Activated CD4-positive, CD25-positive, alpha-beta regulatory T cell treated with anti-CD3 and anti-CD28 coated beads, Interleukin-2, amount 50 U/mL, for 16 hours (primary cell): Measurements from ENCODE around the gene IL36RN.
"Not testable (repeated sequence)": the region's sequence is repeated elsewhere in the genome, so short reads cannot be mapped to it uniquely, and the experiment has no call there.

ENCODE experiments used
- DNase-seq: peaks from one replicate; pipeline ENCODE4 v3.0.0-alpha.2; 2020; ENCODE audit warnings: low read depth, low spot score

The IL36RN gene

GRCh38 chr2:113073325-113073834 lies 14.4 kb downstream of the IL36RN start:
- no peak for DNase-seq

- DNase-seq: no peak
These were observed 16.0 kb downstream of the IL36RN start for GRCh38 chr2:113075030-113075429.

GRCh38 chr2:113075600-113075999 lies 16.6 kb downstream of the IL36RN start:
- DNase-seq: no peak

GRCh38 chr2:113076954-113077669 lies 18.1 kb downstream of the IL36RN start:
- DNase-seq: no peak

GRCh38 chr2:113077921-113078320 lies 18.9 kb downstream of the IL36RN start:
- DNase-seq: no peak

GRCh38 chr2:113078350-113078839 lies 19.4 kb downstream of the IL36RN start:
- DNase-seq: no peak

- no peak for DNase-seq
These were observed 20.1 kb downstream of the IL36RN start for GRCh38 chr2:113079131-113079530.

GRCh38 chr2:113080134-113080533 lies 21.1 kb downstream of the IL36RN start:
- DNase-seq: no peak

GRCh38 chr2:113081488-113082210 lies 22.7 kb downstream of the IL36RN start:
- no peak for DNase-seq

- no peak for DNase-seq
These were observed 24.3 kb downstream of the IL36RN start for GRCh38 chr2:113083296-113083695.

- no peak for DNase-seq
These were observed 25.4 kb downstream of the IL36RN start for GRCh38 chr2:113084249-113085000.

GRCh38 chr2:113085542-113085941 lies 26.5 kb downstream of the IL36RN start:
- DNase-seq: no peak

GRCh38 chr2:113088213-113088992 lies 29.4 kb downstream of the IL36RN start:
- no peak for DNase-seq

GRCh38 chr2:113089916-113090315 lies 30.9 kb downstream of the IL36RN start:
- no peak for DNase-seq

GRCh38 chr2:113091231-113091896 lies 32.4 kb downstream of the IL36RN start:
- no peak for DNase-seq

GRCh38 chr2:113092864-113093612 lies 34.0 kb downstream of the IL36RN start:
- DNase-seq: no peak

- DNase-seq: no peak
These were observed 34.6 kb downstream of the IL36RN start for GRCh38 chr2:113093613-113093977.

- DNase-seq: not testable (repeated sequence)
These were observed 37.3 kb downstream of the IL36RN start for GRCh38 chr2:113096306-113096705.

- not testable (repeated sequence) for DNase-seq
These were observed 38.0 kb downstream of the IL36RN start for GRCh38 chr2:113096842-113097618.
